Measurements from ENCODE around the gene MARCHF5.

MARCHF5 gene, protein sequence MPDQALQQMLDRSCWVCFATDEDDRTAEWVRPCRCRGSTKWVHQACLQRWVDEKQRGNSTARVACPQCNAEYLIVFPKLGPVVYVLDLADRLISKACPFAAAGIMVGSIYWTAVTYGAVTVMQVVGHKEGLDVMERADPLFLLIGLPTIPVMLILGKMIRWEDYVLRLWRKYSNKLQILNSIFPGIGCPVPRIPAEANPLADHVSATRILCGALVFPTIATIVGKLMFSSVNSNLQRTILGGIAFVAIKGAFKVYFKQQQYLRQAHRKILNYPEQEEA

DNA sequence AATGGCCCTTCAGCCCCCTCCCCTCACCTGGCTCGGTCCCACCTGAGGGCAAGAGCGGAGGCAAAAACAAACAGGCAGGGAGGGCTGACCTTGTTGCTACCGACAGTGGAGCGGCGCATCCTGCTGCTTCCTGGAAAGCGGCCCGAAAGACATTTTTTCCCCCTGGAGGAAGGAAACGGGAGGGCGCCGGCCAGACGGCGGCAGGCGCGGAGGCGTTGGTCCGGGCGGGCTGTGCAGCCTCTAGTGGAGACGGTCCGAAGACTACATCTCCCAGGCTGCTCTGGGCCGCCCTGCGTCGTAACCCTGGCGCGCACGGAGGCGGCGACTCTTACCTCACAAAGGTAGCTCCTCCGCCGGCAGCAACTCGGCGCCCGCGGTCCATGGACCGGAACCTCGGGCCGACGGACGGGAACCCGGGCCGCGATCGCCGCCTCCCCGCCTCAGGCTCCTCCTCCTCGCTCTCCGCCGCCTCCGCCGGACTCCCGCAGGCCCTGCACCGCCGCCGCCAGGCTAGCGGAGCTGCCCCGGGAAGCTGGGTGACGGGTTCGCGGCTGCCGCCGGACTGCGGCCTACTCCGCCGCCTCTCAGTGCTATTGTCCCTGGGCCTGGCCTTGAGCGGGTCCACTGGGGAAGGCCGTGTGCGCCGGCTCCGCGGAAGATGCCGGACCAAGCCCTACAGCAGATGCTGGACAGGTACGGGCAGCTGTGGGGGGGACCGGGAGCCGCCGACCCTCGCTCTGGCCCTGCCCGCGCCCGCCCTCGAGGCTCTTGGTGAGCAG lies at the start of gene MARCHF5, which contains the start of gene CPEB3:
Gene MARCHF5, plus strand, starts transcription at position 331 of the 779 bp plus-strand sequence. Its CDS starts 328 bp downstream, at position 659.
Gene CPEB3, minus strand, starts transcription at position 242 of the 779 bp plus-strand sequence. CDS start 50,728 bp downstream, outside the sequence.
- DNase-seq (ENCODE audit: extremely low read depth in 1 of 2, low read depth in 1 of 2), result peak; percentile 71 to 80

DNA sequence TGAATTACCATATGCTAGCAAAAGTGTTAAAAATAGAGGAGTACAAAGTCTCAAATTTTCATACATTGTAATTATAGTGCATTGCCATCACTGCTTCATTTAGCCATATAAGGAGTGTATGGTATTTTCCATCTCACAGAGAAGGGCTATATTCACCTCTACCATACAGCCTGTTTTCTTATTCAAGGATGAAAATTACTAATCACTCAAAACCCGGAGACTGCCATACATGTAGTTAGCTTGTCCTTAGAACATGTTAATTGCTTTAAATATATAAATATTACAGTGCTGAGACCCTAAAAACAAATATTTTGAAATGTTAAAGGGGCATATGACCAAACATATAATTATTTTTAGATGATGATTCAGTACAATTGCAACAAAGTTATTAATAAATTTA lies 49.5 kb upstream of the MARCHF5 start:
- no peak for DNase-seq (ENCODE audit: extremely low read depth in 1 of 2, low read depth in 1 of 2)

DNA sequence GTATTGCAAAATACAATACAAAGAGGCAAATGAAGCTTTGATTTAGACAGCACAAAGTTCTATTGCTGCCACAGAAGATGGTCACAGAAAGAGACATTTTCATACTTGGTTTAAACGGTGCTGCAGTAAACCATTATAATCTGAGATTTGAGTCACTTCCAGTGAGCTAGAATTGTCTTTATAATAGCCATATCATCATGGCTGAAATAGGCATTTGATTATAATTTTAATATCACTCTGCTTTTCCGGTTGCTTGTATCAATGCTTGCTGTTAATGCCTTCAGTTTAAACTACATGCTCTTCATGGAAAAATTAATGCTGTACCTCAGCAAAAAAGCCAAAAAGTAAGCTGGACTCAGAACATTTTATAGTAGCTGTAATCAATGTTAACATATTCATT lies 48.6 kb upstream of the MARCHF5 start:
- no peak for DNase-seq (ENCODE audit: extremely low read depth in 1 of 2, low read depth in 1 of 2)

DNA sequence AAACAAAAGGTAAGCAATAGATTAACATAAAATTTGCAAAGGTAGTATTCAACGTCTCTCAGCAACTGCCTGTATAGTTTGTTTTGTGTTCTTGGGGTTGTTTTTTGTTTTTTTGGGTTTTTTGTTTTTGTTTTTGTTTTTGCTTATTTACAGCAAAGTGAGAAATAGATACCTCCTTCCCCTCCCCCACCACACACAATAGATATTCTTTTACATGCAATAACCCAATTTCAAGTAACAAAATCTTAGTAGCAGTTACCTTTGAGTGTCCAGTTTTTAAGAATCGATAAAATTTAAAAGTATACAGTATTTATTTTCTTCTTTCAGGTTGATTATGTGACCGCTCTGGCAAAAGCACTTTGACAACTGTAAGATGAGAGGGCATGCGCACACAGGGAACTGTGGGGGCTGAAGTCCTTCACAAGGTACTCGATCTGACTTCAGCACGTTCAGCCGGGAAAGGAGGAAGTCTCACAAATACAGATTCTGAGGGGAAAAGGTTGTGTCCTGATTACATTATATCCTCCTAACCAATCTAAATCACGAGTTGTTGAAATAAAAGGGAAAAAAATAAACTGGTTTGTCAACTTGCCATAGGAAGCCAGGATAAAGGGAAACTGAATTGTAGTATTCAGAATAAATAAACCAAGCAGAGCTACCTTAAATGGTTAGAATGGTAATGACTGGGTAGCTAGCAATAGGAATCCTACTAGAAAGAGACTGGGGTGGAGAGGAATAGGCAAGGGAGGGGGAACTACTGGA lies 47.9 kb upstream of the MARCHF5 start:
- peak in 1 of 2 donors; percentile 17 for DNase-seq (ENCODE audit: extremely low read depth in 1 of 2, low read depth in 1 of 2)

DNA sequence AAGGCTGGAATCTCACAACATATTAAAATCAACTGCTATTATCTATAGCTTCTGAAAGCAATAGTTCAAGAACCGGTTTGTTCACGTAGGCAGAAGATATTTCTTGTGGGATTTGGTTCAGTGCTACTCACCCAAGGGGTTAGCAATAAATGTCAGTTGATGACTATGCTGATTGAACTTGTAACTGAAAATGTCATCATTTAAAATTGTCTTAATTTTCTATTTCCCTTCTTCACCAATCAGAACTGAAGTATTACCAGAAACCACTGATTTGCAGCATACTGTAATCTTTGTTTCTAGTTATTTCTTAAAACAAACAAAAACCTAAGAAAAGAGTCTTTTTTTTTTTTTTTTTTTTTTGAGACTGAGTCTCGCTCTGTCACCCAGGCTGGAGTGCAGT lies 46.2 kb upstream of the MARCHF5 start:
- DNase-seq (ENCODE audit: extremely low read depth in 1 of 2, low read depth in 1 of 2), result no peak

DNA sequence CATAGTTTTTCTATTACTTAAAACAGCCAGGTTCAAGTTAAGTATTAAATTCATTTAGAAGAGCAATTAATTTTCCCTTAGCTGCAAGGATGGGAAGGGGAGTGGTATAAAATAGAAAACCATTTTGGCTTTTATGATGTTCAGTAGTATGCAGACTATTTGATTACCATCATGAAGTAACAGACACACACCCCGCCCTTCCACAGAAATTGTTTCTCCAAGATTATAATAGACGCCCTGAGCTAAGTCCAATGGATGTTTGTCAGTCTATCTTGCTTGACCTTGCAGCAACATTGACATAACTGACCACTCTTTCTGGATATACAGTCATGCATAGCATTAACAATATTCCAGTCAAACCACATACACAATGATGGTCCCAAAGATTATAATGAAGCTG lies 42.4 kb upstream of the MARCHF5 start:
- DNase-seq (ENCODE audit: extremely low read depth in 1 of 2, low read depth in 1 of 2), result no peak

DNA sequence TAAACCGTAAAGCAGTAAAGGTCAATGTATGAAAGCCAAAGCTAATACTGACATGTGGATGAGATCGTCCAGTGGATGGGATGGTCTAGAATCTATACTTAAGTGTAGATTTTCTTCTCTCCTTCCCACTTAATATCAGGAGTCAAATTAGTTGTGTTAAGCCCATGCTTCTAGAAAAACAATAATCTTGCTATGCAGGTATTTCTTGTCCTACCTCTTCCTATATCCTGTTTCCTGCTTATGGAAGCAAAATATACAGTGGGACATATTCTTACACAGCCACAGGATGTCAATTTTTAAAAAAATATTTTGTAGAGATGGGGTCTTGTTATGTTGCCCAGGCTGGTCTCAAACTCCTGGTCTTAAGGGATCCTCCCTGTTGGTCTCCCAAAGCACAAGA lies 27.6 kb upstream of the MARCHF5 start:
- no peak for DNase-seq (ENCODE audit: extremely low read depth in 1 of 2, low read depth in 1 of 2)

DNA sequence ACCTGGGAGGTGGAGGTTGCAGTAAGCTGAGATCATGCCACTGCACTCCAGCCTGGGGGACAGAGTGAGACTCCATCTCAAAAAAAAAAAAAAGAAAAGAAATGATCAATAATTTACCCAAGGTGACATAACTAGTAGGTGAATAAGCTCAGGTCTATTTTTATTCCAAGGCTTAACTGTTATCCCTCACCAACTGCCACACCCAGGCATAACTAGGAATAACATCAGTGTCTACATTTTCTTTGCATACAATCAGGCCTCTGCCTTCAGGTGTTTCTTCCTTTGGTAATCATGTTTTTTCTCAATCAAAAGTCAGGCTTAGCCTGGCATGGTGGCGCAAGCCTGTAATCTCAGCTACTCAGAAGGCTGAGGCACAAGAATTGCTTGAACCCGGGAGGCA lies 26.7 kb upstream of the MARCHF5 start:
- DNase-seq (ENCODE audit: extremely low read depth in 1 of 2, low read depth in 1 of 2), result no peak

DNA sequence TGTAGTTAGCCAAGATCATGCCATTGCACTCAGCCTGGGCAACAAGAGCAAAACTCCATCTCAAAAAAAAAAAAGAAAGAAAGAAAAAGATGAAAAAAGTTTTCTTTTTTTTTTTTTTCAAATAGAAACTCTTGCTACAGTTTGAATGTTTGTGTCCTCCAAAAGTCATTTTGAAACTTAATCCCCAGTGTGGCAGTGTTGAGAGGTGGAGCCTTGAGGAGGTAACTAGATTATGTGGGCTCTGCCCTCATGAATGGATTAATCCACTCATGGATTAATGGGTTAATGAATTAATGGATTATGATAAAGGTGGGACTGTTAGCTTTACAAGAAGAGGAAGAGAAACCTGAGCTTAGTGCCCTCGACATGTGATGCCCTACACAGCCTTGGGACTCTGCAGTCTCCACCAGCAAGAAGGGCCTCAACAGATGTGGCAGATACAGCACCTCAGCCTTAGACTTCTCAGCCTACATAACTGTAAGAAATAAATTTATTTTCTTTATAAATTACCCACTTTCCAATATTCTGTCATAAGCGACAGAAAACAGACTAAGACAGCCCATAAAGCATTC lies 25.2 kb upstream of the MARCHF5 start:
- DNase-seq (ENCODE audit: extremely low read depth in 1 of 2, low read depth in 1 of 2), result no peak

DNA sequence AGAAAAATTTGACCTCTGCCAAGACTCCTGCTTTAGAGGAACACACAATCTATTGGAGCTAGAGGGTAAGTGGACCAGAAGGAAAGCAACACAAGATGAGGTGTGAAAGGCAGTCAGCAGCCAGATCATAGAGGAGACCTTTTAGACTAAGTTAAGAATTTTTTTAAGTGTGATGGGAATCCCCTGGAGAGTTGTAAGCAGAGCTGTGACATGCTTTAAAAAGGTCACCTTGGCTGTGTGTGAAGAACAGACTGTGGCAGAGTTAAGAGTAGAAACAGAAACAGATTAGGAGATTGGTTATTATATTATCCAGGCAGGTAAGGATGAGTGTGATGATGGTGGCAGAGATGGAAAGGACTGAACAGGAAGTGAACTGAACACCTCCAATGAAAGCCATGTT lies 23.6 kb upstream of the MARCHF5 start:
- no peak for DNase-seq (ENCODE audit: extremely low read depth in 1 of 2, low read depth in 1 of 2)

DNA sequence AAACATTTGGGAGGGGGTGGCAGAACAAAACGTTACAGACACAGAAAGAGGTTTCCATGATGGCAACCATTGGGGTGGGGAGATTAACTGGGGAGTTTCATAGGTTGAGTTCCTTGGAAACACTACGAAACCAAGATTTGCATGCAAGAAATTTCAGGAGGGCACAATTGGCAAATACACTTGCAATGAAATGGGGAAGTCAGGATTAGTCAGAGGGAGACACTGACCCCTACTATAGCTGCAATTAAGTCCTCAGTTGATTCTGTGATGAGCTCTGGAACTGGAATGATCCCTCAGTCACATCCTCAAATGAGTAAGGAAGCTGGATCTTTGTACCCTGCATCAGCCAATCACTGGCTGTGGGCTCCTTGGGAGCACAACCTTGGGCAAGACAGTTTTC lies 22.2 kb upstream of the MARCHF5 start:
- no peak for DNase-seq (ENCODE audit: extremely low read depth in 1 of 2, low read depth in 1 of 2)

DNA sequence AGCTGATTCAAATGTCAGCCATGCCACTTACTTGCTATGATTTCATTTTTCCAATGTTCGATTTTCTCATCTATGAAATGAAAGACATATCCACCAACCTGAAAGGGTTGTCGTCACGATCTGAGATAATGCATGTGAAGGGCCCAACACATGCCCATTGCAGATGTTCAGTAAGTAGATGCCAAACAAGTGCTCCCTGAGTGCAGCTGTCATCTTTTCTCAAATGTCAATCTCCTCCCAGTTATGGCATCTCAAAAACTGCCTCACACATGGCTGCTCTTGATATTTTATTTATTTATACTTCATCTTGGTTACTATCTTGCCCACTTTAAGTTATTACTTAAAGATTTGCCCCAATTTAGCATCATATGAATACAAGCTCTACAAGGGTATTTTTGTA lies 16.9 kb upstream of the MARCHF5 start:
- DNase-seq (ENCODE audit: extremely low read depth in 1 of 2, low read depth in 1 of 2), result no peak

DNA sequence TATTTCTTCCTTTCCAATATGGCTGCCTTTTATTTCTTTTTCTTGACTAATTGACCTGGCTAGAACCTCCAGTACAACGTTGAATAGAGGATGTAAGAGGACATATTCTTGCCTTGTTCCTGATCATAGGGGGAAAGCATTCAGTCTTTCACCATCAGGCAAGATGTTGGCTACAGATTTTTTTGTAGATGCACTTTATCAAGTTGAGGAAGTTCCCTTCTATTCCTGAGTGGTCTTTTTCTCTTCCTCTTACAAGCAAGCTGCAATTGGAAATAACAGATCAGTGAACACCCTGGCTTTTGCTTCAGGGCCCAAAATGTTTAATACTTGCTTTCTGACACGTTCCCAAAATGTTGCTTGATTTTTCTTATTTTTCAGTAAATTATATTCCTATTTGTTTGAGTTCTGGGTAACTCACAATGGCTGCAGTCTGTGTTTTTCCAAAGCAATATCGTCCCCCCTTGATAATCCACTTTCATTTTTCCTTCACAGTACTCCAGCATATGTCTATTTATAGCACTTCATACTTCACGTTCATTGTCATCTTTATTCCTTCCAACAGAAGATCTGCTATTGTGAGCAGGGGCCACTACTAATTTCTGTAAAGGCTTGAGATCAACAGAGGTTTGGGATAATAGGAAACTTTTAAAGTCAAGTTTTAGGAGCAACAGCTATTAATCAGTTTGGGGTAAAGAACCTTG lies 11.8 kb upstream of the MARCHF5 start:
- no peak for DNase-seq (ENCODE audit: extremely low read depth in 1 of 2, low read depth in 1 of 2)

DNA sequence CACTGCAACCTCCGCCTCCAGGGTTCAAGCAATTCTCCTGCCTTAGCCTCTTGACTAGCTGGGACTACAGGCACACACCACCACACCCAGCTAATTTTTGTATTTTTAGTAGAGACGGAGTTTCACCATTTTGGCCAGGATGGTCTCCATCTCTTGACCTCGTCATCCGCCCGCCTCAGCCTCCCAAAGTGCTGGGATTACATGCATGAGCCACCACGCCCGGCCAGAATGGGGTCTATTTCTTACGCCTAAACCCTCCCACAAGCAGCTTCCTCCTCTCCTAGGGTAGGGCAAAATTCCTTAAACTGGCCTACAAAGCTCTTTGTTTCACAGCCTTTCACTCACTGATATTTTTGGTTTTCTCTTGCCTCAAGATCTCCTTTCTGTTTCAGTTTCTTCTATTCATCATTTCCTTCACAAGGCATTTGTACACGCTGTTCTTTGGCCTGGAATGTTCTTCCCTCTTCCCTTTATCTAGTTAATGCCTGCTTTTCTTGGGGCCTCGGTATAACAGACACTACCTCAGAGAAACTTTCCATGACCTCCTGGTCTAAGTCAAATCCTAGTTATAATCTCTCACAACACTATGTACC lies 6.8 kb upstream of the MARCHF5 start:
- no peak for DNase-seq (ENCODE audit: extremely low read depth in 1 of 2, low read depth in 1 of 2)

DNA sequence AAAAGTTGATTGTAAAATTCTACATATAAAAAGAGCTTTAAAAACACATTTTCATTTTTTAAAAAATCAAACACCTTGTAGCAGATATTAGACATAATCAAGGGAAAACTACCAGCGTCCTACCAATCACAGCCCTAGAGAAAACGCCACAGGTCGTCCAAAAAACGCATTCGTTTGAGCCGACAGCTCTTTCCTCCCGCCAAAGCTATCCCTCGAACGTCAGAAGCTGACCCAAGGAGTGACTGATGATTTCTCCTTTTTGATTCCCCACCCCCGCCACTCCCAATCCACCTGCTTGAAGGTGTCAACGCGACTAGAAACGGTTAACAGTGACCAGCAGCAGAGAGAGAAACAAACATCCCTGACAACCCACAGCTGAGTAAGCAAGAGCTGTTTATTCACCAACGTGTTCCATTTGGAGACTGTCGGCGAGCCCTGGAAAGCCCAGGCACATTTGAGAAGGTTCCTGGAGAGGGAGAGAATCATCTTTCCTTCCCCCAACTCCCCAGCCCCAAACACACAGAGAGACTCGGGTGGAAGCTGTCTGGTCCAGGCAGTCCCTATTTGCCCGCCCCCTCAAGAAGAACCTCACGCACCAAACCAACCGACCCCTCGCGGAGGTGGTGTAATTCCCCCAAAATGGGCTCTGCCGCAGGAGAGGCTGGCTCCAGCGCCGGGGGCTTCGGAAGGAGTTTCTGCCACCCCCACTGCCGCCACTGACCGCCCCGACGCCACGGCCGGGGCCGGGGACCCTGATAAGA lies 711 bp upstream of the MARCHF5 start:
- DNase-seq (ENCODE audit: extremely low read depth in 1 of 2, low read depth in 1 of 2), result peak in 1 of 2 donors; percentile 14

DNA sequence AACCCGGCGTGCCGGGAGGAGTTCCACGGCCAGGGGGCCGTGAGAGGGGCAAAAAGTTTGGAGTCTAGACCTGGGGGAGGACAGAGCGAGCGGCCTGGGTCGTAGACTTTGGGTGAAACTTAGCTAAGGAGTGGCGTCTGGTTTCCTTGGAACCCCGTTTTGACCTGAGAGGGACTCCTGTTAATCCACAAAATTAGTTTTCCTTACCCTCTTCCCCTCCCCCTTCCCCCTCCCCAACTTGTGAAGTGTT lies 574 bp downstream of the MARCHF5 start:
- DNase-seq (ENCODE audit: extremely low read depth in 1 of 2, low read depth in 1 of 2), result no peak

DNA sequence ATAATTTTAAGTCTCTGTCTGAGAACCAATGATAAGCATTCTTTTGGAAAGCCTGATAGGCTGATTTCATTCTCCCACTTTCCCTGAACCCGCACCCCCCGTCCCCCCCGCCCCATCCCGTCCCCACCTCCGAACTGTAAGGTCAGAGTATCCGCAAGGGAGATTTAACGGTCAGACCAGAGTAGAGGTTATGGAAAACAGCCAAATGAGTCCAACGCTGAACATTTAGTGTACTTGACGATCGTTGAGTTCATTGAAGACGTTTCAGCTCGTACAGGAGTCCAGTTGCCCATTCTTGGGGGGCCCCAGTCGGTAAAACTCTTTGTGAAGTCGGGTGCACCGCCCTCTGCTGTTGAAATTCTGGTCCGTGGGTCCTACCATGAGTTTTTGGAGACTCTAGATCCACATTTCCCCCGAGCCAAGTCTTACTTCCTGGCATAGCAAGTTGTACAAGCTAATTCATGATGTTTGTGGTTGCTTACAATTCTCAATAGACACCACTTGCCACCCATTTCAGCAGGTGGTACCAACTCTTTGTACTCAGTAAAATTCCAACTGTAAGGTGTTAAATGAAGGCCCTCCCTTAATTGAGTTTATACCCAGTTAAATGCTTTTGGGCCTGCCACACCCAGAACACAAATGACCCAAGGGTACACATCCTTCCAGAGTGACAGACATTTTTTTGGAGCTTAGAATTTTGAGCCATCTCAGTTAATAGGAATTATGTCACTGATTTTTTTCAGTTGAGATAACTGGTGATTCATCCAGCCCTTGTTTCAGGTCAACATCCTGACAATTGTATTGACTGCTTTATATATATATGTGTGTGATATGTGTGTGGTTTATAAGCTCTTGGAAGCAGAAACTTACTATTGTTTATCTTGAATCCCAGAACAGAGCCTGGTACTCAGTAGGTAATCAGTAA lies 1.2 kb downstream of the MARCHF5 start:
- DNase-seq (ENCODE audit: extremely low read depth in 1 of 2, low read depth in 1 of 2), result no peak

DNA sequence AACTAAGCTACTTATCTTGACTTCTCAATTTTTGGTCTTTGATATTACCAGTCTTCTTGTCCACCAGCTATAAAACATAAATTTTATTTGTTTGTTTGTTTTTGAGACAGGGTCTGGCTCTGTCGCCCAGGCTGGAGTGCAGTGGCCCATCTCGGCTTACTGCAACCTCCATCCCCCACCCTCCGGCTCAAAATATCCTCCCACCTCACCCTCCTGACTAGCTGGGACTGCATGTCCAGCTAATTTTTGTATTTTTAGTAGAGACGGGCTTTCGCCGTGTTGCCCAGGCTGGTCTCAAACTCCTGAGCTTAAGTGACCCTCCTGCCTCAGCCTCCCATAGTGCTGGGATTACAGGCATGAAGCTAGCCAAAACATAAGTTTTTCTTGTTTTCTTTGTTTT lies 7.5 kb downstream of the MARCHF5 start:
- no peak for DNase-seq (ENCODE audit: extremely low read depth in 1 of 2, low read depth in 1 of 2)

DNA sequence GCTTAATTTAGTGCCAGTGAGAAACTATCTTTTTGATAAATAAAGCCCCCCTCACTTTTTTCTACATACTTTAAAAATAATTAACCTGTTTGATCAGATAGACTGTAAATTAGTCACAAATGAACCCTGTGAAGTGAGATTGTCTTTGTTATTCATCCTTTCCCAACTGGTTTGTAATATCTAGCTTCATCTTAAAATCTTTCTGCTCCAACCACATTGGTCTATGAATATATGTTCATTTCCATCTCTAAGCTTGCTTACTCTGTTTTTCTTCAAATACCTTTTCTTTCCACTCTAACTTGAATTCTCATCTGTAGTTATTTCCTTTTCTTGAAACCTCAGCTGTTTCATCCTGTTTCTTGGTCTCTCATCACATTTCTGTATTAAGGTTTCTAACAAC lies 12.1 kb downstream of the MARCHF5 start:
- DNase-seq (ENCODE audit: extremely low read depth in 1 of 2, low read depth in 1 of 2), result no peak

All from activated CD8-positive, alpha-beta memory T cell treated with anti-CD3 and anti-CD28 coated beads for 1 hour (primary cell).